Activated CD4-positive, CD25-positive, alpha-beta regulatory T cell (primary cell): ENCODE data around the gene PSMC5.

Experiments used
- DNase-seq, 4 experiments: peaks; one replicate each; lab custom pipeline; 2025; lab: John Stamatoyannopoulos, UW

Gene PSMC5

DNA sequence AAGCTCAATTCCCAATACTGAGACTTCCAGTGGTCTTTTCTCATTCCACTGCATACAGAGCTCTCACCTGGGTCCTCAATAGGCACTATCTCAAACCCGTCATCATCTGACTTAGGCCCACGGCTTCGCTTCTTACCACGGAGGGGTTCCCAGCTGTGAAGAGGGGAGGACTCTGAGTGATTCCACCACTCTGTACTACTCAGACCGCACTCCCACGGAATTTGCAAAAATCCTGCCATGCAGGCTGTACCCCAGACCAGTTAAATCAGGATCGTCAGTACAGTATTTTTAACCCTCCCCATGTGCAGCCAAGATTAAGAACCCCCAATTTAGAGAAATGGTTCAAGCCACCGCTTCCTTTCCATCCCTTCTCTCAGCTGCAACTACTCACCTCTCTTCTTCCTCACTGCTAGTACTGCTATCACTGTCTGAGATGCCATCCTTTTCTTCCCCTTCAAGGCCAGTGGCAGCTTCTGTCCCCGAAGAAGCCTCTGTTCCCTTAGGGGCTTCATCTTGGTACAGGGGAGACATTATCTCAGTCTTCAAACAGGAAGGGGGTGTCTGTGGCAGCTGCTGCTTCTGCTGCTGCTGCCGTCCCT lies 6.2 kb upstream of the PSMC5 start:
- no peak for DNase-seq

DNA sequence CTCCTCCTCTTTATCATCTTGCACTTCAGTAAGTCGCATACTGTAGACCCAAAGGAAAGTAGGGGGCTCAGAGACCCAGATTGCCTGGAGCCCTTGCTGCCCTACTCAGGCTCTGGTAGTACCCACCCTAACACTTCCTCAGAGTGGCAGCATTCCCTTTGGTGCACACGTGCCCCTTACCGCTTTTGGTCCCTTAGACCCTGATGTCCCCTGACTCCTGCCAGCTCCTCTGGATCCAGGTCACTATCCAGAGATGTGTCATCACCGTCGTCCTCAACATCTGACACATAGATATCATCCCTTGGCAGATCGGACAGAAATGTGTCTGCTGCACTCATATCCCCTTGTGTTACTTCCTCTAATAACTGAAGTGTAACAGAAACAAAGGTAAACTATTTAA lies 5.4 kb upstream of the PSMC5 start:
- no peak for DNase-seq

DNA sequence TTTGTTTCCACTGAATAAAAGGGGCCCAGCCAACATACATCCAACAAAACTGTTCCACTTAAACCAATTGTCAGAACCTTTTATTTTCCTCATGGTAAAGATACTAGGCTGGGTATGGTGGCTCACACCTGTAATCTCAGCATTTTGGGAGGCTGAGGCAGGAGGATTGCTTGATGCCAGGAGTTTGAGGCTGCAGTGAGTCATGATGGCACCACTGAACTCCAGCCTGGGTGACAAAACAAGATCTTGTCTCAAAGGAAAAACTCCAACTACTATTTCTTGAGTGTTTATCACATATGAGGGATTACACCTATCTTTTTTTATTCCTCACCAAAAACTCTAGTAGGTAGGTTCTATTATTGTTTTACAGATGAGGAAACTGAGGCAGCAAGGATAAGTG lies 4.7 kb upstream of the PSMC5 start:
- no peak for DNase-seq

DNA sequence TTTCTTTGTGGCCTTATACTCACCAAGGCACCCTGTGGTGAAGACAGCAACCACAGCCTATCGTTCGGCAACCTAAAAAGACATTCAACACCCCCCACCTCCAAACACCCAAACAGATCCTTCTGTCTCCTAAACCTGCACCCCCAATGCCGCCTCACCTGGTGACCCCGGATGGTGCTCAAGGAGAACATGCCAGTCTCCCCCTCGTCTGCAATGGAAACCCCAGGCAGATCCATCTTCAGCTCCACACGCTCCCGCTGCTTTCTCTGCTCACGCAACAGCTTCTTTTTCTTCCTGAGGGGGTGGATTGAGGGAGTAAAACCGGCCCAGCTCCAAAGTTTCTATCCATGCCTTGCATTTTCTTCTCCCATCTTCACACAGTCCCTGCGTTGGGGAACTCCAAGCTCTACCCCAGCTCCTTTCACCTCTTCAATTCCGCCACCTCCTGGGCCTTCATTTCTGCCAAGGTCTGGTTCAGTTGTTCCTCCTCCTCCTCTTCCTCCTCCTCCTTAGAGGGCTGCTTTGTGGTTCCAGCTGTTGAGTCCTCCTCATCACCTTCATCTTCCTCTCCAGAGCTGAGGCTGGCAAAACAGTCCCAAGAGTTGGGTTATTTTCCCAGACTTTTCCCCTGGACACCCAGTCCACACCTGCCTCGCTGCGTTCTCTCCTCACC lies 3.4 kb upstream of the PSMC5 start:
- no peak for DNase-seq

DNA sequence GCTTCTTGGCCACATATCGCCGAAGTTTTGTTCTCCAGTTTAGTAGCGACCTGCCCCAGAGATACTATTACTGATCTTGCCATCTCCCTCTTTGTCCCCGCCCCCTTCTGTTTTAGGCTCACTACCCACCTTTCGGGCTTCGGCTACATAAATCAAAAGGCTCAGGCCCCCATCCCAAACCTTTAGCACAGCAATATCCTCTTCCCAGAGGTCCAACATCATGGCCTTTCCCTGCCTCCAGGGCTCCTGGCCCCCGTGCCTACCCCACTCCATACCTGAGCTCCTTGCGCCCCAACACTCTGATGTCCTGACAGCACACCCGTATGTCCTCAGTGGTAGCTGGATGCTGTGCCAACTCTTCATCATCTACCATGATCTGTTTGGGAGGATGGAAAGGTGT lies 2.9 kb upstream of the PSMC5 start:
- DNase-seq = no peak

DNA sequence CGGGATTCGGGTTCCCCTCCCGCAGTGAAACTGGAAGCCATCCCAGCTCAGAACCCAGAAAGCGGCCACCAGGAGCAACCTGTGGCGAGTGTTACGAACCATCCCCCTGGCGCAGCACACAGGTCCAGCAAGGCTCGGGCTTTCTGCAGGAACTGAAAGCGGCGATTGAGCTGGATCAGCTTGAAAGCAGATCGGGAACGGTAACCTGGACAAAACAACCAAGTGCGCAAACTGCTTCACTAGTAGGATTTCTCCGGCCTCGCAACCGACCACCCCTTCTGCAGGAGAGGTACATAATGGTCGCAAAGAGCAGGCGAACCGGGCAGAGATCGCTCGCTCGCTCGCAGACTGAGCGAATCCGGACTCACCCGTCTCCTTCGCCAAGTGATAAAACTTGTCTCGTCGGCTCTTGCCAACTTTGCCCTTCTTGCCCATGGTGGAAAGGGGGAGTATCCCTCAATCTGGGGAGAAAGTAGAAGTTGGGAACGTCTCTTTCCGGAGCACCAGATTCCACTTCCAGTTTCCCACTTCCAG lies 696 bp upstream of the PSMC5 start:
- no peak for DNase-seq

DNA sequence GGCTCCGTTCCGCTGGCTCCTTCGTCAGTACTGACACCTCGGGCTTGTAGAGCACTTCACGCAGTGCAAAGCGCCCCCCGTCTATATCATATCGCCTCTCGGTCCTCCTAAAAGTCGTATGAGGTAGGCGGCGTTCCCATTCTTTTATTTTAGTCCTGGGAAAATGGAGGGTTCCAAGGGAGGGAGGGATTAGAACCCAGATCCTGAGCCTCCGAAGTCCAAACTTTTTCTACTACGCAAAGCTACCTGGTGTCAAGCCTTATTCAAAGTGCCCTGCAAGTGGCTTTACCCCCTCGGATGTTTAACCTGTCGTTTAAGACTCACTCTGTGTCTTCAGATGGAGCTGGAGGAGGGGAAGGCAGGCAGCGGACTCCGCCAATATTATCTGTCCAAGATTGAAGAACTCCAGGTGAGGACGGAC lies 580 bp downstream of the PSMC5 start:
- no peak for DNase-seq

DNA sequence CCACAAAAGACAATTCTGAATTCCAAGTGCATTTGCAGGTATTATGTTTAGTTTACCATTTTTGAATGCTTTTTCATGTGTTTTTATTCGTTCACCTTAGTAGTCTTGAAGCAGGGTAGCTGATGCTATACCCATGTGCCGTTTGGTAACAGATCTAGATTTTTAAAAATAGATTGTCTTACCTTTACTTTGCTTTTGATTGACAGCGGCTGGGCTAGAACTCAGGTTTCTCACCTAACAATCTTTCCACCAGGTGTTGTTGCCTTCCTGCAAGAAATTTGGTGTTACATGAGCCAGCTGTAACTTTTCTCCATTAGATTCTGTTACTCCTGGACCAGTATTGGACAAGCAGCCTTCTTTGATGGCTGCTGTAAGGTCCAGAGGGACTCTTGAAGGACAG lies 1.7 kb downstream of the PSMC5 start:
- no peak for DNase-seq

DNA sequence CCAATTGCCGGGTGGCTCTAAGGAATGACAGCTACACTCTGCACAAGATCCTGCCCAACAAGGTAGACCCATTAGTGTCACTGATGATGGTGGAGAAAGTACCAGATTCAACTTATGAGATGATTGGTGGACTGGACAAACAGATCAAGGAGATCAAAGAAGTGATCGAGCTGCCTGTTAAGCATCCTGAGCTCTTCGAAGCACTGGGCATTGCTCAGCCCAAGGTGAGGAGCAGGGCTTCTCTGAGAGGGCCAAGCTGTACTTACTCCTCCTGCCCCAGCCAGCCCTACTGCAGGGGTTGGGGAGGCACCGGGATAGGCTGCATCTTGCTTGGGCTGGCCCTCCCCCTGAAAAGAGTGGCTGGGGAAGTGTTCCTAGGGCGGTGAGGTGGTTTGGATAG lies 3.0 kb downstream of the PSMC5 start:
- no peak for DNase-seq

DNA sequence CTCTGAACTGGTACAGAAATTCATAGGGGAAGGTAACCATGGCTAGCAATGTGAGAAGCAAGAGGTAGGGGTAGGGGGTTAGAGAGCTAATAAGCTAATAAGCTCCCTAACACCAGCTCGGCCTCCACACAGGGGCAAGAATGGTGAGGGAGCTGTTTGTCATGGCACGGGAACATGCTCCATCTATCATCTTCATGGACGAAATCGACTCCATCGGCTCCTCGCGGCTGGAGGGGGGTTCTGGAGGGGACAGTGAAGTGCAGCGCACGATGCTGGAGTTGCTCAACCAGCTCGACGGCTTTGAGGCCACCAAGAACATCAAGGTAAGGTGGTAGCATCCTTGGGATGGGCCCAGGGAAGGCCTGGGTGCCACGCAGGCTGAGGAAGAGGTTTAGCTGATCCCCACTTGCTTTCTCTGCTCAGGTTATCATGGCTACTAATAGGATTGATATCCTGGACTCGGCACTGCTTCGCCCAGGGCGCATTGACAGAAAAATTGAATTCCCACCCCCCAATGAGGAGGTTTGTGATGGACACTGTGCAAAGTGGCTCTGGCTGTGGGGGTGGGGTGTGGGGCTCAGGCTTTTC lies 3.8 kb downstream of the PSMC5 start:
- DNase-seq = no peak

DNA sequence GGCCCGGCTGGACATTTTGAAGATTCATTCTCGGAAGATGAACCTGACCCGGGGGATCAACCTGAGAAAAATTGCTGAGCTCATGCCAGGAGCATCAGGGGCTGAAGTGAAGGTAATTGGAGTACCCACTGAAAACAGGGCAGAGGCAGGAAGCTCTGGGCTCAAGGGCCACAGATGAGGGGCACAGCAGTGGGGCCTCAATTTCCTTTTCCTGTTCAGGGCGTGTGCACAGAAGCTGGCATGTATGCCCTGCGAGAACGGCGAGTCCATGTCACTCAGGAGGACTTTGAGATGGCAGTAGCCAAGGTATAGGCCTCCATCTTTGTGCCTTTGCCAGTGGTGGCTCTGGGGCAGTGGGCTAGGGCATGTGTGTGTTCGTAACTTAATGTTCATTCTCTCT lies 4.3 kb downstream of the PSMC5 start:
- DNase-seq = no peak

DNA sequence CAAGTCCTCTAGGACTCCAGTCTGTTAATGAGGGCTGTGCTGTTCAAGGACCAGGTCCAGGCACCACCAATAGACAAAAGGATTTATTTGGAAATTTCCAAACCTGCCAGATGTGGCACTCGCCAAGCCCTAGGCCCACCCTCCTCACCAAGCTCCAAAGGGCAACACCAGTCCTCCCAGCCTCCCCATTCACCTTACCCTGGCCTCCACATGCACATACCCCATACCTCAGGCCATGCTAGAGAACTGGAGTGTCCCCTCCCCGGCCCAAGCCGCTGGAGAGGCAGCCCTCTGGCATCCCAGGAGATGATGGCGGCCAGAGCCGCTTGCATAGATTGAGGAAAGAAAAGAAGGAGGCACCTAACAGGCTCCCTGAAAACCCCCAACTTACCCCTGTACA lies 4.8 kb downstream of the PSMC5 start:
- no peak for DNase-seq

DNA sequence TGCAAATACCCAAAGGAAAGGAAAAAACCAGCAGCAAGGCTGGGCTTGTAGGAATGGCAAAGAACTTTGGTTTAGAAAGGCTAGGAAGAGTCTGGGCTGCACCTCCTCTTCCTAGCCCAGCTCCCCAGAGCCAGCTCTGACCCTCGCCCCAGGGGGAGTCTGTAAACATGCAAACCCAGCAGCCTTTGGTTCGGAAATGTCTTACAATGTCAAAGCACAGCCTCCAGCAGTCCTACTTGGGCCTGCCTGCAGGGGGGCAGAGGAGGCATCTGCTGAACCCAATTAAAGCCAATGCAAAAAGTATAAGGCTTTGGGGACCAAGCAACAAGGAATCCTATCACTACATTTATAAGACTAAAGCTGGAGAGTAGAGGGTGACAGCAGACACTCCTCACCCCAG lies 5.2 kb downstream of the PSMC5 start:
- no peak for DNase-seq

DNA sequence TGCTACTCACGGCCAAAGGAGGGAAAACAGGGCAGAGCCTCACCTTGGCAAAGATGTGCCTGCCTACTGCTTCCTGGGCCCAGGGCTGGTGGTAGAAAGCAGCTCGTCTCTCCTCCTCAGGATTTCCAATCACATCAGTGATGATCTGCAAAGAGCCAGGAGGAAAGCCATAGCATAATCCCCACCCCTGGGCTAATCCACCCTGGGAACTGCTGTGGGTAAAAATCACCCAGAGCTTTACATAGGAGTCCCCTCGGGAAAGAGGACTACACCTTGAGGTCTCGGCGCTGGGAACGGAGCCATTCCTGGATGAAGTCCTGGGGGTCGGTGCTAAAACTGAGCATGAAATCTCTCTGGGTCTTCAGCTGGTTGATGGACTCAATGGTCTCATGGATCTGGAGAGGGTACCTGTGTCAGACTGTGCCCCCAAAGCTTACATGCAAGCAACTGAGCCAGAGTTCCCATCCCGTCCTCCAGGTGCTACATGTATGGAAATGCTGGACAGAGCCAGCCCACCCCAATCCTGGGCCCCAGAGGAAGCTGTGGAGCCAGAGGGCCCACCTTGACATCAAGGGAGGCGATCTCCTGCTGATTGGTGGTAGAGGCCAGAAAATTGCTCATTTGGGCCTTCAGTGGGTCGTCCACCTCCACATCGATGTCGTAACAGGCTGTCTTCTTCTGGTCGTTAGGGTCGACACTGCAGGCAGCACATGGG lies 6.0 kb downstream of the PSMC5 start:
- DNase-seq = no peak

DNA sequence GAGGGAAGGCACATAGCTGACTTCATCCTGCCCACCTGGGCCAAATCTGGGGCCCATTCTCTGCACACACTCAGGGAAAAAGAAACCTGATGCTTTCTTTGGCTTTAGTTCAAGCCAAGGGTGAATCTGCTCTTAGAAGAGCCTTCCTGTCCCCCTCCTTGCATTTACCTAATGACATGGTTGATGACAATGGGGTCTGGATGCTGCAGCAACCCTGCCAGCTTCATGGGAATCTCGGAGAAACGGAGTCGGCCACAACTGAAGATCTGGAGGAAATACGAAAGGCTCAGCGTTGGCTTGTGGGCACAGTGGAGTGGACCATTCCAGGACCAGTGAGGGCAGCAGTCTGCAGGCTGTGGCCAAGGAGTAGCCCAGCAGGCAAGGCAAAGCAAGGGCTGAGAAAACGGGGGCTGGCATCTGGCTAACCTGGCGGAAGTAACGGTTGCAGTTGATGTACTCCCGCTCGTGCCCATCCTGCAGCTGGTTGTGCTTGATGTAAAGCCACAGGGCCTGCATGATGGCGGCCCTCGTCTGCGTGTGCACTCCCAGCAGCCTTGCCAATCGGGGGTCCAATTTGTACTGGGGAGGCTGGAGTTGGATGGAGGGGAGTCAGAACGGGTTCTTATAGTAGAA lies 6.6 kb downstream of the PSMC5 start:
- no peak for DNase-seq

DNA sequence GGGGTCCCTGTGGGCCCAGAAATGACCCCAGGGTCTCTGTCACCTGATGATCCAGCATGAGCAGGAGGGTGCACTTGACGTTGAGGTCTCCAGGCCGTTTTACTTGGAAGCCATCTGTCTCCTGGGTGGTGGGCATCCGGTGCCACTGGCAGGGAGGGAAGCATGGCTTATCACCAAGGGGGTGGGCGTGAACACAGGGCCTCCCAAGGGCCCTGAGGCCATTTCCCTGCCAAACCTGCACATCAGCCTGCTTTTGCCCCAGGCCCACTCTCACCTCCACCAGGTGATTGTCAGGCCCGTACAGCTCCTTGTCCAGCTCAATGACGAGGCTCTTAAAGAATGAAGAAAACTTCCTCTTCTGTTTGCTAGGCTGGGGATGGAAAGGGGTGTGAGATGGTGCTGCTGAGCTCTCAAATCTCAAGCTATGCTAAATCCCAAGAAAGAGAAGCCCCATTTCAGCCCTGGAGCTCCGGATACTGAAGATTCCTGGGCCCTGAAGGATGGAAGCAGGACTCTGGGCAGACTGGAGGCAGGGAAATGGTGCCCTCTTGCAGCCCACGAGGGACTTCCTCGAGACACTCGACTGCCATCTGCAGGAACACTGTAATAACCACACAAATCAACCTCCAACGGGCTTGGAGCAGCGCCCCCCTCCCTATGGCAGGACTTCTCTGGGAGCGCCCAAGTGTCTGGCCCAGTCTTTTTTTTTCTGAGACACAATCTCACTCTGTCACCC lies 7.4 kb downstream of the PSMC5 start:
- peak in 2 of 4 experiments; percentile 14 to 29 for DNase-seq

DNA sequence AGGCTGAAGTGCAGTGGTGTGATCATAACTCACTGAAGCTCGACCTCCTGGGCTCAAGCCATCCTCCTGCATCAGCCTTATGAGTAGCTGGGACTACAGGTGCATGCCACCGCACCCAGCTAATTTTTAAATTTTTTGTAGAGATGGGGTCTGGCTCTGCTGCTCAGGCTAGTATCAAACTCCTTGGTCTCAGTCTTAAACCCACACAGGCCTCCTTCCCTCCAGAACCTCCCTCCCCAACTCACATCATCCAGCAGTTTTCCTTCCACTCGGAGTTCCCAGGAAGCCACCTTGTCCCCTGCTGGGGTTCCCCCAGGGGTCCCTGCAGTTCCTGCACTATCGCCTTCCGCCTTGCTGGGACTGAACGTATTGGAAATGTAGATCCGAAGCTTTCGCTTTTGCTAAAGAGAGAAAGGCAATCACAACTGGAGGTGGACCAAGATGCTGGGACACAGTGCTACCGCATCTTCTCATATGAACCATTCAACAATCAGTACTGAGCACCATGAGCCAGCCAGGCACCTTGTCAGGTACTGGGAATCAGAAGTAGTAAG lies 8.0 kb downstream of the PSMC5 start:
- DNase-seq = no peak

DNA sequence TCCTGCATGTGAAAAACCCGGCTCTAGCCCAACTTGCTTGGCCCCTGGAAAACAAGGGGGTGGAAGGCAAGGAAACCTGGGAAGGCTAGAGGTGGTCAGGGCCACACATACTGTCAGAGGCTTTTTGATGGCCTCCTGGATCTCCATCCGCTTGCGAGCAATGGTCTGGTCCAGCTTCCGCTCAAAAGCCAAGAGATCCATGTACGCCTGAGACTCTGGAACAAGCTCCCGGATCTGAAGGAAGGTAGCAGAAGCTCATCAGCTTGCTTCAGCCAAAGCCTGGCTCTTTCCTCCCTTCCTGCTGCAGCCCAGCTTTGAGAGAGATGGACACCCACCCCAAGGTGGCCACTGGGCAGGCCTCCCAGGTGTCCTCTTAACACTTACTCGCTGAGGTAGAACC lies 9.6 kb downstream of the PSMC5 start:
- DNase-seq = no peak

DNA sequence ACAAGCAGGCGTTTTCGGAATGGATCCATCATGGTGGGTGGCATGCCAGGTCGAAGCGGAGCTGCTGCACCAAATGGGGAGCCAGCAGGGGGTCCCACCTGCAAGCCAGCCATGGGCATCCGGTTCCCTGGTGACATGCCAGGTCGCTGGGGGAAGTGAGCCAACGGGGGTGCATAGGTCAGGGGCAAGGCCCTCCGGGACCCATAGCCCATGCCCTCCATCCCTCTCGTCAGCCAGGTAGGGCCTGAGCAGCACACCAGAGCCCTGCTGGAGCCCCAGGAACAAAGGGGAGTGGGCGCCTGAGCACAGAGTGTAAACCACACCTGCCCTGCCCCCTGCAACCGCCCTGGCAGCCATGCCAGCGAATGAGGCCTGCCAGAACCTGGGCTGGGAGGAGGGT lies 10.2 kb downstream of the PSMC5 start:
- no peak for DNase-seq

DNA sequence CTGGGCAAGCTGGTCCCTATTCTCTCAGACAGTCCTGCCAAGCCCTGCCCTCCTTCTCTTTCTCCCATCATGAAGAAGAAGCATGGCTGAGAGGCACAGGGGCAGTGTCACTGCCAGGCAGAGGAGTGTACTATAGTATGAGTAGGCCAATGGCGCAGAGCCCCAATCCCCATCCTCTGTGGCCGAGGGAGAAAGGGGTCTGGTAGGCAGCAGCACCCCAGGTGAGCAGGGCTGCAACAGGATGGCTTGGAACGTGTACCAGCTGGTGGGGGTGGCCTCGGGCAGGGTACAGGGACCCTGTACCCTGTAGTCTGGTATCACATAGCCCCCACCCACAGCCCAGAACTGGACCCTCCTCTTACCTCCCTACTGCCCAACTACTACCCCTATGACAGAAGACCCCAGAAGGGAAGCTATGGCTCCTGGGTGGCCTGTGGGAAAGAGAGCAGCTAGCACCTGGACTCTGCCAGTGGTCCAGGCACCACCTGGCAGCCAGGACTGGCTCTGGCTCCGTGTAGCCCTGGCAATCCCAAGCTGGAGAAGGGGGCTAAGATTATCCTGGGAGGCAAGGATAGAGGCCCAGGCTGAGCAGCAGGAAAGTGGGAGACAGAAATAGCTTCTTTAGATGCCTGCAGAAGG lies 10.8 kb downstream of the PSMC5 start:
- DNase-seq = no peak

DNA sequence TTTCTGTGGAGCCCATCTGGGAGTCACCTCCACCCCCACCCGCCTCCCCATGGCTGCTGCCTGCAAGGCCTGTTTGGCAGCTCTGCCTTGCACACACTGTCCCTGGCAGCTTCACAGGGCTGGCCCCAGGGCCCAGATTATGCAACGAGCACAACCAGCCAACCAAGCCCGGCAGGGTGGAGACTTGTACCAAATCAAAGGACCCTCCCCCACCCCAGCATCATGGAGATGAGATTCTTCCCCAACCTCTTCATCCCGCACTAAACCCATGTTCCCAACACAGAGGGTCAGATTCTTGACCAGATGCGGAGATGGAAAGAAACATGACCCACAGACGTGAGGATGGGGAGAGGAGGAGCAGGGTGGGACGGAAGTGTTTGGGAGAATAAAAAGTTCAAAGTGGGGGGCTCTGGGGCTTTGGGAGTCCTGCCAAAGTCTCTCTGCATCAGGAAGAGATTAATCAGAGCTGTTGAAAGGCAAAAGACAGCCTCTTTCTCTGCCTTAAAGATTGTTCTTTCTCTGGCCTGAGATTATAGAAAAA lies 11.5 kb downstream of the PSMC5 start:
- no peak for DNase-seq
